IPS-20b (cell line): ENCODE measurements around the gene CDKL2.
"Not testable (repeated sequence)": the region's sequence is repeated elsewhere in the genome, so short reads cannot be mapped to it uniquely, and the experiment has no call there.

Experiments used
- H3K27ac ChIP-seq: one replicate; pipeline ENCODE4 v1.5.1; 2013; ENCODE audit warnings: low read length
- H3K27me3 ChIP-seq: 2 replicates; pipeline ENCODE4 v1.6.1; 2013; ENCODE audit warnings: mild to moderate bottlenecking, low read length, inconsistent platforms; ENCODE audit not compliant: insufficient read depth
- H3K36me3 ChIP-seq: 2 replicates; pipeline ENCODE4 v1.6.1; 2013; ENCODE audit warnings: low read depth, mild to moderate bottlenecking, inconsistent platforms, low read length, moderate library complexity; ENCODE audit not compliant: insufficient read depth
- H3K4me1 ChIP-seq: 2 replicates; pipeline ENCODE4 v1.6.1; 2013; ENCODE audit warnings: mild to moderate bottlenecking, control low read depth, inconsistent platforms, low read length, moderate library complexity; ENCODE audit not compliant: insufficient read depth
- H3K4me3 ChIP-seq: 2 replicates; pipeline ENCODE4 v1.5.1; 2013; ENCODE audit warnings: mild to moderate bottlenecking, low read length, inconsistent platforms
- H3K9ac ChIP-seq: 2 replicates; pipeline ENCODE4 v1.6.1; 2013; ENCODE audit warnings: low read depth, mild to moderate bottlenecking, inconsistent platforms, low read length, moderate library complexity
- H3K9me3 ChIP-seq: 2 replicates; pipeline ENCODE4 v1.6.1; 2013; ENCODE audit warnings: mild to moderate bottlenecking, low read depth, low read length, inconsistent platforms; ENCODE audit not compliant: insufficient read depth

Gene CDKL2

GRCh38 chr4:75545526-75545925 lies 84.8 kb downstream of the CDKL2 start:
- Histone ChIP-seq H3K36me3 (no peaks in the 10 kb centered on the region), H3K9me3 (no peaks in the 10 kb centered on the region), H3K4me1 (no peaks in the 10 kb centered on the region)

GRCh38 chr4:75544870-75545269 lies 85.5 kb downstream of the CDKL2 start:
- no peak overlapping the region for H3K4me3 ChIP-seq
- H3K27me3 ChIP-seq, result no peaks in the 10 kb centered on the region
- no peak overlapping the region for H3K27ac ChIP-seq
- no peaks in the 10 kb centered on the region for H3K36me3 ChIP-seq
- H3K4me1 ChIP-seq, result no peaks in the 10 kb centered on the region
- no peaks in the 10 kb centered on the region for H3K9me3 ChIP-seq
- H3K9ac ChIP-seq, result no peak overlapping the region

More at GRCh38 chr4:75545526-75545925, 84.8 kb downstream of the CDKL2 start:
- H3K27me3 ChIP-seq, result no peaks in the 10 kb centered on the region
- no peak overlapping the region for H3K27ac ChIP-seq
- H3K9ac ChIP-seq, result no peak overlapping the region
- H3K4me3 ChIP-seq, result no peak overlapping the region

DNA sequence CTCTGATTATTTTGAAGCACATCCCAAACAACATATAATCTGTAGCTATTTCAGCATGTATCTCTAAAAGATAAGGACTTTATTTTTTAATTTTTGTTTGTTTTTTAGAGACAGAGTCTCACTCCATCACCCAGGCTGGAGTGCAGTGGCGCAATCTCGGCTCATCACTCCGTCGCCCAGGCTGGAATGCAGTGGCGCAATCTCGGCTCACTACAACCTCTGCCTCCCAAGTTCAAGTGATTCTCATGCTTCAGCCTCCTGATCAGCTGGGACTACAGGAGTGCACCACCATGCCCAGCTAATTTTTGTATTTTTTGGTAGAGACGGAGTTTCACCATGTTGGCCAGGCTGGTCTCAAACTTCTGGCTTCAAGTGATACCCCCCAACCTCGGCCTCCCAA lies 86.1 kb downstream of the CDKL2 start:
- H3K9ac ChIP-seq, H3K4me1 ChIP-seq, H3K27me3 ChIP-seq, H3K4me3 ChIP-seq, H3K36me3 ChIP-seq, H3K27ac ChIP-seq, H3K9me3 ChIP-seq: not testable (repeated sequence)

- Histone ChIP-seq H3K27me3 (no peaks in the 10 kb centered on the region), H3K4me1 (no peaks in the 10 kb centered on the region), H3K36me3 (no peaks in the 10 kb centered on the region), H3K4me3 (no peak overlapping the region), H3K9ac (no peak overlapping the region), H3K9me3 (no peaks in the 10 kb centered on the region), H3K27ac (no peak overlapping the region)
These were observed 87.5 kb downstream of the CDKL2 start for GRCh38 chr4:75542824-75543223.

- not testable (repeated sequence) for H3K36me3 ChIP-seq, H3K4me1 ChIP-seq, H3K4me3 ChIP-seq, H3K27ac ChIP-seq, H3K27me3 ChIP-seq, H3K9ac ChIP-seq, H3K9me3 ChIP-seq
These were observed 93.0 kb downstream of the CDKL2 start for GRCh38 chr4:75537308-75537707.

GRCh38 chr4:75533926-75534325 lies 96.4 kb downstream of the CDKL2 start:
- not testable (repeated sequence) for H3K4me3 ChIP-seq, H3K9ac ChIP-seq, H3K4me1 ChIP-seq, H3K27ac ChIP-seq, H3K27me3 ChIP-seq, H3K9me3 ChIP-seq
- H3K36me3 ChIP-seq, result peaks cover 32% of the 10 kb centered on the region

DNA sequence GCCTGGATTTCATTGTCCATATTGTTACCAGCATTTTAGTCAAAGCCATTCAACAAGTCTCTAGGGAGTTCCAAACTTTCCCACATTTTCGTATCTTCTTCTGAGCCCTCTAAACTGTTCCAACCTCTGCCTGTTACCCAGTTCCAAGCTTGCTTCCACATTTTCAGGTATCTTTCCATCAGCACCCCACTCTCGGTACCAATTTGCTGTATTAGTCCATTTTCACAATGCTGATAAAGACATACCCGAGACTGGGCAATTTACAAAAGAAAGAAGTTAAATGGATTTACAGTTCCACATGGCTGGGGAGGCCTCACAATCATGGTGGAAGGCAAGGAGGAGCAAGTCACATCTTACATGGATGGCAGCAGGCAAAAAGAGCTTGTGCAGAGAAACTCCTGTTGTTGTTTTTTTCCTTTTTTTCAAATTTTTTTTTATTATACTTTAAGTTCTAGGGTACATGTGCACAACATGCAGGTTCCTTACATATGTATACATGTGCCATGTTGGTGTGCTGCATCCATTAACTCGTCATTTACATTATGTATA lies 96.9 kb downstream of the CDKL2 start:
- H3K9ac ChIP-seq, H3K4me3 ChIP-seq, H3K4me1 ChIP-seq, H3K27ac ChIP-seq, H3K9me3 ChIP-seq, H3K27me3 ChIP-seq: not testable (repeated sequence)
- H3K36me3 ChIP-seq, result peaks cover 32% of the 10 kb centered on the region

- H3K9ac ChIP-seq, H3K9me3 ChIP-seq, H3K4me1 ChIP-seq, H3K4me3 ChIP-seq, H3K27me3 ChIP-seq, H3K27ac ChIP-seq: not testable (repeated sequence)
- H3K36me3 ChIP-seq, result peaks cover 49% of the 10 kb centered on the region
These were observed 98.7 kb downstream of the CDKL2 start for GRCh38 chr4:75531536-75532143.

DNA sequence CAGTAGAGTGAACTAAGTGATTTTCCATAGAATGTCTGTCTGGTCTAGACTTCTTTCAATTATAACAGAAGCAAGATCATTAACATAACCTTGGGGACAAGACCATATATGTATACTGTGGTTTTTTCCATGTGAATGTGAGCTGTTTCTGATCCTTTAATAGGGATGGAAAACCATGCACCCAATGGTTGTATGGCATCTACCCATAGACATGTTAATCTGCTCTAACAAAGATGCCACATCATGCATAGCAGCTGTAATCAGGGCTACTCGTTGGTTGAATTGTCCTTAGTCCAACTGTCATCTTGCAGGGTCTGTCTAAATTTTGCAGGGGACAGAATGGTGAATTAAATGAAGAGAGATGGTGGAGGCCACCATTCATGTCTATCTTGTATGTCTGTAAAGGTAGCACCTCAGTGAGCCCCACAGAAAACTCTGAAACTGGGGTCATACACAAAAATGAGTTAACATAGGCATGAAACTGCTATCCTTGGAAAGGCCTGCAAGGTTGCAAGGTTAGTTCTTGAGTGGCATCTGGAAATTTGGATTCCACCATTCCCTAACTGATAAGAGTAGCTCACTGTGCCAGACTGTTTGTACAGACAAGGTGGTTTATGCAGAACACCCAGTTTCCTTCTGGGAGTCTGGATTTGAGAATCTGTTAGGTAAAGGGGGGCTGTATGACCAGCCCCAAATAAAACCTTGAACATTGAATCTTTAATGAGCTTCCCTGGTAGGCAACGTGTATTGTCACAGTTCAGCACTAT lies 99.6 kb downstream of the CDKL2 start:
- Histone ChIP-seq H3K27ac (no peak overlapping the region), H3K4me3 (no peak overlapping the region), H3K27me3 (no peaks in the 10 kb centered on the region), H3K36me3 (peaks cover 56% of the 10 kb centered on the region), H3K9me3 (peaks cover 6% of the 10 kb centered on the region), H3K9ac (no peak overlapping the region), H3K4me1 (no peaks in the 10 kb centered on the region)
